Effector CD8-positive, alpha-beta T cell (primary cell): ENCODE results near the gene UNC45B.
A peak's percentile ranks its signal among the peaks of the same experiment; 100 is the strongest.
"Not testable (repeated sequence)": the region's sequence is repeated elsewhere in the genome, so short reads cannot be mapped to it uniquely, and the experiment has no call there.

Experiments
- DNase-seq: peaks from one replicate; lab custom pipeline; 2025; lab: John Stamatoyannopoulos, UW

UNC45B gene

GRCh38 chr17:35141681-35142466 is 5.7 kb upstream of the UNC45B start, which contains the start of gene NLE1:
Gene NLE1, minus strand, starts transcription at chr17:35142303. Its CDS starts 28 bp downstream, at chr17:35142275.
- peak; percentile 76 for DNase-seq

DNA sequence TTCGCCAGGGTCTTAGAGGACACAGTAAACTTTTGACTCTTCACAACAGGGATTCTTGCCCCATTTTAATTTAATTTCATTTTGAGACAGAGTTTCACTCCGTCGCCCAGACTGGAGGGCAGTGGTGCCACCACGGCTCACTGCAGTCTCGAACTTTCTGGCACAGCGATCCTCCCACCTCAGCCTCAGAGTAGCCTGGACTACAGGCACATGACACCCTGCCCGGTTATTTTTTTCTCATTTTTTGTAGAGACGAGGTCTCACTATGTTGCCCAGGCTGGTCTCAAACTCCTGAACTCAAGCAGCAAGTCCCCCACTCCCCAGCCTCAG is 5.2 kb upstream of the UNC45B start:
- DNase-seq = no peak

DNA sequence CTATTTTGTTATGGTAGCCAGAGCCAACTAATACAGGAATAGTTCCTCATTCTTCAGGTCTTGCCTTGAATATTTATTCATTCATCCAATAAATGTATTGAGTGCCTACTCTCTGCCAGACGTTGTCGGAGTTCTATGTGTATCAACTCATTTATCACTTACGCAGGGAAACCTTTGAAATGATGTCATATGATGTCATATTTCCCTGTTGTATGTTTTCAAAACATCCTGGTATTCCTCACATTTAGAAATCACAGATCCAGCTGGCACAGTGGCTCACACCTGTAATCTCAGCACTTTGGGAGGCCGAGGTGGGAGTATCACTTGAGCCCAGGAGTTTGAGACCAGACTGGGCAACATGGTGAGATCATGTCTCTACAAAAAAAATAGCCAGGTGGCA is 2.8 kb upstream of the UNC45B start:
- no peak for DNase-seq

DNA sequence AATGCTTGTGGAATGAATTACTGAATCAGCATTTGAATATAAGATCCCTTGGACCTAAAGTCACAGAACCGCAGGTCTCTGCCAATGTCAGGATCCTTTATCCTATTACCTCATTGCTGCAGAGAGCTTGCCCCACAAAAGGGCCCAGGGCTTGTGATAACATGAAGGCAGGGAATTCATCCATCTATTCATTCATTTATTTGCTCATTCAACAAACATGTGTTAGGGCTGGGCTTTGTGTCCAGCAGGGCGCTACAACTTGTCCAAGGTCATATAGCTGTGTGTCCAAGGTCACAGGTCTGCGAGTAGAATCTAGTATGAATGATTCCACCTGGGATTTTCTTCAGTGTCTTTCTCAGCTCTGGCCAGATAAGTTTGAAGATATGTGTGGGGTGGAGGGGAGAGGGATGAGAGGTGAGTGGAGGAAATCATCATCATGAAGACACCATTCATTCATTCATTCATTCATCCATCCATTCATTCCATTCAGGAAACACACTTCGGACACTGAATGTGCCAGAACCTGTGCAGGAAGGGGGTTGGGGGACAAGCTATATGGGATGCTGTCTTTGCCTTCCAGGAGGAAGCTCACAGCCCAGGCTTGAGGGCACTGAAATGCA is 1.3 kb upstream of the UNC45B start:
- DNase-seq = no peak

DNA sequence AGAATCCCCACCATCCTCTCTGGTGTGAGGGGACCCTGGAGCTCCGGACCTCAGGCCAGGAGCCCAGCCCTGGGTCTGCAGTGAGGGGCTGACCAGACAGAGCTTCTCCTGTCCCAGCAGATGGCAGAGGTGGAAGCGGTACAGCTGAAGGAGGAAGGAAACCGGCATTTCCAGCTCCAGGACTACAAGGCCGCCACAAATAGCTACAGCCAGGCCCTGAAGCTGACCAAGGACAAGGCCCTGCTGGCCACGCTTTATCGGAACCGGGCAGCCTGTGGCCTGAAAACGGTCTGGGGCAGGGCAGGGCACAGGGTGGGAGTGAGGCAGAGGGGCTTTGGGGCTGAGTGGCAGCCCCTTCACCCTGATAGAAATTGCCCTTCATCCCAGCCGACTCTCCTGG is 527 bp downstream of the UNC45B start:
- DNase-seq = no peak

DNA sequence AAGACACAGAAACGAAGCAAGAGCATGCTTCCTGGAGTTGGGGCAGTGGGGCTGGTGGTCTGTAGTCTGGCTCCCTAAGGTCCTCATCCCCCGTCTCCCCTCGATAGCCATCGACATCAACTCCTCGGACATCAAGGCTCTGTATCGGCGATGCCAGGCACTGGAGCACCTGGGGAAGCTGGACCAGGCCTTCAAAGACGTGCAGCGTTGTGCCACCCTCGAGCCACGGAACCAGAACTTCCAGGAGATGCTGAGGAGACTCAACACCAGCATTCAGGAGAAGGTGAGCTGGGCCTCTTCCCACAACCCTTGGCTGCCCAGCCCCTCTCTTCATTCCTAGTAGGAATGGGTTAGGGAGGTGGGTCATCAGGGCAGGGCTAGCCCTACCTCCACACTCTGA is 2.3 kb downstream of the UNC45B start:
- no peak for DNase-seq

GRCh38 chr17:35151080-35151479 is 3.5 kb downstream of the UNC45B start:
- not testable (repeated sequence) for DNase-seq

DNA sequence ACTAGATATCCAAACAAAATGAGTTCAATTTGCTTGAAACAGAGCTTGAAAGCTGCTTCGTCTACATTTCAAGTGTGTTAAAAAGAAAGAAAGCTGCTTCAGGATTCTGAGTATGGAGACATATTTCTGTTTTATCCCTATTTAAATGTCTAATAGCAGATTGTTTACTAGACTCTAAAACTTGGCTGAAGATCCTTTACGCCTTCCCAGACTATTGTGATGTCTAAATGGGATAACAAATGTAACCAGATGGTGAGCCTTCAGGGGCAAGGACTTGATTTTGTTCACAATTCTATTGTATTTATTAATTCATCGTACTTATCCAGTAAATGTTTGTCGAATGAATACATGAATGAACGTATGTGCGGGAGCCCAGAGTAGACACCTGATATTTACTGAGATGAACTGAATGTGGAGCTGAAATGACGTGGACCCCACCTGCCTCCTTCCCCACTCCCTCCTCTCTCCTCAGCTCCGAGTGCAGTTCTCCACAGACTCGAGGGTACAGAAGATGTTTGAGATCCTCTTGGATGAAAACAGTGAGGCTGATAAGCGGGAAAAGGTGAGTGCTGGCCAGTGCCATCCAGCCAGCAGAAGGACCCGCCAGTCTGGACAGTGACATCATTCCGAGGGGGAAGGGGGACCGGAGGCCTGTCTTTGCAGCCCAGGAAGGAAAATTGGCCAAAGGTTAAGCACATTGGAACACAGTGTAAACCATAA is 5.0 kb downstream of the UNC45B start:
- no peak for DNase-seq

DNA sequence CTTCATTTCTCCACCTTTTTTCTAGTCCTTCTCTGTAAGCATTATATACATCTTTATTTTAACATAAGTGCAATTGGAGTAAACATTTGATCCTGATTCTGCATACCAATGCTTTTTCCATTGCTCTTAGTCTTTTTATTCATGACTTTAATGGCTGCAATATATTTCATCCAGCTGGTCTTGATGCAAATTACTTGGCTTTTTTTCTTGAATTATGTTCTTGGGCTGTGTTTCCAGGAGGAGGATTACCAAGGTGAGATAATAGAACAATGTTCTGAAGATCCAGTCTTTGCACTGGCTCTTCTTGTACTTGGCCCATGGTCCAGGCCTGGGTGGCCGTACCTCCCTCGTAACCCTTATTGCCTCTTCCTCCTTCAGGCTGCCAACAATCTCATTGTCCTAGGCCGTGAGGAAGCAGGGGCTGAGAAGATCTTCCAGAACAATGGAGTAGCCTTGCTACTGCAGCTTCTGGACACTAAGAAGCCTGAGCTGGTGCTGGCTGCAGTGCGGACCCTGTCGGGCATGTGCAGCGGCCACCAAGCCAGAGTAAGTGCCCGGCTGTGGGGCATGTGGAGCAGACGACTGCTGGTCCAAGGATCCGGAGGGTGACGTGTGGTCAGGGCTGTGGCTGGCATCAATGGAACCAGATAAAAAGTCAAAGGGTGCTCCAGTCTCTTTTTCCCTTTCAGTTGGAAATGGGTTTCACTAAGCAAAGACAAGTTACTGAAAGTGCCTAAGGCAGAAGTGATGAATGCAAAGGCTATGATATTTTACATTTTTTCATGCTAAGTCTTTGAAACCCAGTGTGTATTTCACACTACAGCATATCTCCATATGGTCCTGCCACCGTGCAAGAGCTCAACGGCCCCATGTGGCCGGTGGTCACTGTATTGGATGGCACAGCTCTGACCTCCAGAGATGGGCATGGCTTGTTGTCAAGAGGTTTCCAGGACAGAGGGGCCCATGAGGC is 6.9 kb downstream of the UNC45B start:
- DNase-seq = no peak

GRCh38 chr17:35155246-35155645 is 7.6 kb downstream of the UNC45B start:
- no peak for DNase-seq

DNA sequence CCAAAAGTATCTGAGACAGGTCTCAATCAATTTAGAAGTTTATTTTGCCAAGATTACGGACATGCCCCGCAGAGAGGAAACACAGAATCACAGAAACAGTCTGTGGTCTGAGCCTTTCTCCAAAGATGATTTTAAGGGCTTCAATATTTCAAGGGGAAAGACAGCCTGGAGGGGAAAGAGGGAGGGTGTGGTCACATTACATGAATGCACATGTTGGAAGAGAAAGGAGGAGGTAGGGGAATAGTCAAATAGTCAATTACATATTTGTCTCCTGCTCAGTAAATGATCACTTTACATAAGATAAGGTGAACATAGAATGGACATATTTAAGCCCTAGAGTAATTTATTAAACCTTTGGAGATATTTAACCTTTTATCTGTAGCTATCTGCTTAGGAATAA is 12.3 kb downstream of the UNC45B start:
- no peak for DNase-seq

GRCh38 chr17:35160354-35161201 is 13.0 kb downstream of the UNC45B start:
- peak; percentile 19 for DNase-seq

DNA sequence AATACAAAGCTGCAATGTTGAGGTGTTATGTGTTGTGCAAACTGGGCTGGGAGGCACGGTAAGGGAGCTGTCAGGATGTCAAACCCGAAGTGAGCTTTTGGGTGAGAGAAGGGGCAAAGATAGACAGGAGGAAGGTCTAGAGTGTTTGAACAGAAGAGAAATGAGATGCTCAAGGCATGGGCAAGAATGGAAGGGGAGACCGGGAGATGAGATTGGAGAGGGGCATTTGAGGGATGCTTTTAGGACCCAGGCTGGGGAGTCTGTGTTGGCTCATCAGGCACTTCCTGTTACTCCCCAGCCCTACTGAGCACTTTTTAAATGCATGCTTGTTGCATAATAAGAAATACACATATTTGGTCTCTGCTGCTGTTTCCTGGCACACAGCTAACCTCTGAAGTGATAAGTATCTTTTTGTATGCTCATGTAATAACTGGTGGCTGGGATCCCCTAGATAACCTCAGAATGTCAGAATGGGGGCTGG is 13.7 kb downstream of the UNC45B start:
- no peak for DNase-seq

GRCh38 chr17:35162755-35163154 is 15.1 kb downstream of the UNC45B start:
- no peak for DNase-seq

GRCh38 chr17:35163886-35164285 is 16.3 kb downstream of the UNC45B start:
- DNase-seq = no peak

DNA sequence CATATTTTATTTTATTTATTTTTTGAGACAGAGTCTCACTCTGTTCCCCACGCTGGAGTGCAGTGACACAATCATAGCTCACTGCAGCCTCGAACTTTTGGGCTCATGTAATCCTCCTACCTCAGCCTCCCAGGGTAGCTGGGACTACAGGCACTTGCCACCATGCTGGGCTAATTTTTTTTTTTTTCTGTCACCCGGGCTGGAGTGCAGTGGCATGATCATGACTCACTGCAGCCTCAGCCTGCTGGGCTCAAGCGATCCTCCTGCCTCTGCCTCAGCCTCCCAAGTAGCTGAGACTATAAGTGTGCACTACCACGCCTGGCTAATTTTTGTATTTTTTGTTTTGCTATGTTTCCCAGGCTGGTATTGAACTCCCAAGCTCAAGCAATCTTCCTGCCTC is 17.1 kb downstream of the UNC45B start:
- DNase-seq = no peak

DNA sequence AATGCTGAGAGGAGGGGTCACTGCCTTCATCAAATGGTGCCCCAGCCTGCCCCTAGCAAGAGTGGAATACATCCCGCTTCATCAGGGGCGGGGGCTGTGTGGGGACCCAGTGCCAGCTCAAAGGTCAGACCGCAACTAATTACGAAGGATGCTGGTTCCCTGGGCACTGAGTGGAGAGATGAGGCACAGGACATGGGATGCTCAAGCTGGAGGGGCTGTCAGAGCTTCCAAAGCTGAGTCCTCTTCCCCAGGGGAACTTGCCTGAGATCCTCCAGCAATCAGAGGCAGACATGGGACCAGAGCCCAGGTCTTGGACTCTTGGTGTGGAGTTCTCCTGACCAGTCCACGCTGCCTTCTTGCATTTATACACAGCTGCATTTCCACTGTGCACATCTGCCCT is 18.9 kb downstream of the UNC45B start:
- DNase-seq = no peak

- no peak for DNase-seq
Measured at GRCh38 chr17:35167046-35167445, 19.4 kb downstream of the UNC45B start.

DNA sequence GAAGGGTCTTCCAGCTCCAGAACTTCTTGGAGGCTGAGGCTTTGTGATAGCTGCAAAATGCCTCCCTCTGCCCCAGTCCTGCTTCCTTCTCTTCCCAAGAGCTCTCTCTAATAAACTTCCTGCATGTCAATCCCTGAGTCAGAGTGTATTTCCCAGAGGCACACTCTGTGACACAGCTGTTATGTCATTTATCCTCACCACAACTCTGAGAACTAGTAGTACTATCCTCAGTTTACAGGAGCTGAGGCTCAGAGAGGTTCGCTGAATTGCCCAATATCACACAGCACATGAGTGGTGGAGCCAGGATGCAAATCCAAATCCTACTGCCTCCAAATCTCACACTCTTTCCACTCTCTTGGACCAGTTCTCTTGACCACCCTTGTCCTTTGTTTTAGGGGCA is 20.0 kb downstream of the UNC45B start:
- no peak for DNase-seq

- no peak for DNase-seq
Measured at GRCh38 chr17:35169835-35170363, 22.3 kb downstream of the UNC45B start.
